Vagina (tissue), 2 donors: Measurements from ENCODE around the gene WDFY1.

Source experiments
- POLR2A ChIP-seq, 2 donors: fragments of 450-650 bp; IDR thresholded peaks; one replicate each; pipeline ENCODE4 v1.6.1; 2017; ENCODE audit warnings: antibody characterized with exemption in 2 of 2, mild to moderate bottlenecking in 2 of 2, moderate library complexity in 2 of 2
- POLR2AphosphoS5 ChIP-seq, 2 donors: sonication (generic); formaldehyde crosslinking; IDR thresholded peaks; one replicate each; pipeline ENCODE4 v1.9.0; 2017; ENCODE audit warnings: antibody characterized with exemption in 2 of 2, mild to moderate bottlenecking in 2 of 2, low read depth in 1 of 2; ENCODE audit not compliant: insufficient read depth in 1 of 2
- TF ChIP-seq, protein P1 (sequence below), 3 experiments: fragments of 450-650 bp in 2 of 3; fragments of 200-600 bp in 1 of 3; sonication (generic) in 1 of 3; IDR thresholded peaks; one replicate each; pipeline ENCODE4 v1.5.1; 2017 to 2019; ENCODE audit warnings: antibody characterized with exemption in 3 of 3, mild to moderate bottlenecking in 2 of 3, moderate library complexity in 2 of 3

DNA sequence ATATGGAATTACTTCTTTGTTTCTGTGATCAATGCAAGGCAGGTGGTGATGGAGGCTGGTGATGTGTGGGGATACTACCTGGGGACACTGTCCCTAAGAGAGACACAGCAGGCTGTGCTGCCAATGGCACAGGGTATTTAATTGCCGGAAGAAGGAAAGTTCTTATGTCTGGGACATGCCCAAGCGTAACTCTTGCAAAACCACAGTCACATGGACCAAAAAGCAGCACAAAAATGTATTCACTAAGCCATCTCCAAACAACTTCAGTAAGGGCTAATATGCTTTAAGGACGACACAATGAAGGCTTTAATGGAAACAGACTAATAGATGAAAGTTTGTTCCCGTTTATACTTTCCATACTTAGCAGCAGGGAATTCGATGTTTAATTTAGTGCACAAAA lies 58.0 kb downstream of the WDFY1 start:
- TF ChIP-seq, protein P1, sequence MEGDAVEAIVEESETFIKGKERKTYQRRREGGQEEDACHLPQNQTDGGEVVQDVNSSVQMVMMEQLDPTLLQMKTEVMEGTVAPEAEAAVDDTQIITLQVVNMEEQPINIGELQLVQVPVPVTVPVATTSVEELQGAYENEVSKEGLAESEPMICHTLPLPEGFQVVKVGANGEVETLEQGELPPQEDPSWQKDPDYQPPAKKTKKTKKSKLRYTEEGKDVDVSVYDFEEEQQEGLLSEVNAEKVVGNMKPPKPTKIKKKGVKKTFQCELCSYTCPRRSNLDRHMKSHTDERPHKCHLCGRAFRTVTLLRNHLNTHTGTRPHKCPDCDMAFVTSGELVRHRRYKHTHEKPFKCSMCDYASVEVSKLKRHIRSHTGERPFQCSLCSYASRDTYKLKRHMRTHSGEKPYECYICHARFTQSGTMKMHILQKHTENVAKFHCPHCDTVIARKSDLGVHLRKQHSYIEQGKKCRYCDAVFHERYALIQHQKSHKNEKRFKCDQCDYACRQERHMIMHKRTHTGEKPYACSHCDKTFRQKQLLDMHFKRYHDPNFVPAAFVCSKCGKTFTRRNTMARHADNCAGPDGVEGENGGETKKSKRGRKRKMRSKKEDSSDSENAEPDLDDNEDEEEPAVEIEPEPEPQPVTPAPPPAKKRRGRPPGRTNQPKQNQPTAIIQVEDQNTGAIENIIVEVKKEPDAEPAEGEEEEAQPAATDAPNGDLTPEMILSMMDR (IDR thresholded peaks at IDR 0.05) = no peak
- TF ChIP-seq POLR2A (IDR thresholded peaks at IDR 0.05) (no peak), POLR2AphosphoS5 (IDR thresholded peaks at IDR 0.05; ENCODE audit: insufficient read depth in 1 of 2, low read depth in 1 of 2) (no peak)
